IPS-NIHi7 (cell line): ENCODE data around the gene FBXW12.

Source experiments
- DNase-seq: peaks from one replicate; pipeline ENCODE4 v3.0.0; 2012; ENCODE audit warnings: mixed read lengths; ENCODE audit errors: extremely low spot score

The FBXW12 gene

GRCh38 chr3:48435223-48435595 lies 63.2 kb downstream of the FBXW12 start:
- no peak for DNase-seq

GRCh38 chr3:48435774-48436476 lies 63.9 kb downstream of the FBXW12 start:
- DNase-seq: peak; percentile 89

GRCh38 chr3:48436477-48436787 lies 64.4 kb downstream of the FBXW12 start:
- DNase-seq: no peak

- no peak for DNase-seq
Observed at GRCh38 chr3:48436855-48437254, 64.8 kb downstream of the FBXW12 start.

- no peak for DNase-seq
Observed at GRCh38 chr3:48437812-48438211, 65.8 kb downstream of the FBXW12 start.

GRCh38 chr3:48439820-48440589 lies 68.0 kb downstream of the FBXW12 start, which contains the start of the genes CCDC51 and TMA7:
CCDC51 (minus strand) TSS chr3:48440119; CDS start chr3:48435128, 4,991 bp downstream.
TMA7 (plus strand) TSS chr3:48440257; CDS start chr3:48440297, 40 bp downstream.
- peak; percentile 98 for DNase-seq

GRCh38 chr3:48440590-48440958 lies 68.6 kb downstream of the FBXW12 start:
- DNase-seq: no peak

GRCh38 chr3:48441940-48442339 lies 69.9 kb downstream of the FBXW12 start:
- no peak for DNase-seq
